HepG2 (cell line): ENCODE measurements around the gene HNRNPAB. TPM values are rescaled to one million over a fixed set of nuclear protein-coding genes. Genes with fewer than 3 reads are reported as not detected.

ENCODE experiments used
- ATAC-seq: fragments of 200-7000 bp; cut with Tn5 transposase; 3 replicates; pipeline ENCODE4 v1.9.1; 2020; ENCODE audit warnings: mild to moderate bottlenecking, moderate library complexity
- BruUV-seq: library from RNA; stranded (reverse); fragments of 400-500 nt; replicated peaks from 2 replicates; lab custom pipeline; 2021; lab: Mats Ljungman, UMichigan
- CTCF ChIA-PET: fragments of 300-600 bp; formaldehyde crosslinking; extraction: SDS; loops from one replicate; lab custom pipeline; 2021; ENCODE audit warnings: low total read pairs, inconsistent platforms, low intra/inter-chr PET ratio; lab: Yijun Ruan, JAX
- POLR2A ChIA-PET: fragments of 350-600 bp; sonication (Branson Sonifier 250); formaldehyde crosslinking; loops from one replicate; lab custom pipeline; 2020; ENCODE audit warnings: antibody characterized with exemption, inconsistent platforms; lab: Yijun Ruan, JAX
- DNase-seq: peaks from one replicate; pipeline ENCODE4 v3.0.0-alpha.2; 2015; ENCODE audit warnings: low spot score
- FAIRE-seq: peaks from 3 replicates; lab custom pipeline; 2011; peaks lifted over from hg19 to GRCh38; lab: Jason Lieb, UNC
- H2AFZ ChIP-seq: one replicate; pipeline ENCODE4 v1.6.1; 2011; ENCODE audit warnings: low read length, inconsistent platforms
- H3K27ac ChIP-seq: fragments of 300-600 bp; 3 replicates; pipeline ENCODE4 v1.8.0; 2011; ENCODE audit warnings: mixed run types, mild to moderate bottlenecking, mixed read lengths, low read length, inconsistent platforms; ENCODE audit not compliant: insufficient read depth; ENCODE audit errors: extremely low read length
- H3K27me3 ChIP-seq, 2 experiments: fragments of 200-600 bp in 1 of 2; 2 replicates in 1 of 2; 3 replicates in 1 of 2; pipeline versions ENCODE4 v1.6.0 to v1.8.0; 2011; ENCODE audit warnings: low read length in 2 of 2, mild to moderate bottlenecking in 2 of 2, moderate library complexity in 2 of 2, inconsistent platforms in 1 of 2; ENCODE audit not compliant: insufficient read depth in 2 of 2, control insufficient read depth in 1 of 2
- H3K36me3 ChIP-seq, 2 experiments: fragments of 200-600 bp in 1 of 2; replicated peaks in 1 of 2; 2 replicates in 1 of 2; 3 replicates in 1 of 2; pipeline versions ENCODE4 v1.5.1 to v1.8.0; 2011; ENCODE audit warnings: low read length in 2 of 2, inconsistent platforms in 1 of 2; ENCODE audit not compliant: insufficient read depth in 2 of 2, control insufficient read depth in 1 of 2
- H3K4me1 ChIP-seq: 2 replicates; pipeline ENCODE4 v1.5.1; 2012; ENCODE audit warnings: low read length, inconsistent platforms; ENCODE audit not compliant: insufficient read depth
- H3K4me2 ChIP-seq: 2 replicates; pipeline ENCODE4 v1.6.0; 2011; ENCODE audit warnings: low read depth, low read length, inconsistent platforms
- H3K4me3 ChIP-seq, 3 experiments: fragments of 200-600 bp in 1 of 3; sonication (generic), shearing (Covaris generic) in 1 of 3; replicated peaks in 1 of 3; 2 replicates each; pipeline ENCODE4 v1.5.1; 2011 to 2016; ENCODE audit warnings: low read length in 3 of 3, inconsistent platforms in 2 of 3, low read depth in 2 of 3, mild to moderate bottlenecking in 2 of 3, control low read depth in 1 of 3, mixed read lengths in 1 of 3; ENCODE audit not compliant: insufficient read depth in 1 of 3
- H3K79me2 ChIP-seq: one replicate; pipeline ENCODE4 v1.6.1; 2011; ENCODE audit warnings: low read length, inconsistent platforms; ENCODE audit not compliant: insufficient read depth
- H3K9ac ChIP-seq: 2 replicates; pipeline ENCODE4 v1.6.0; 2011; ENCODE audit warnings: mild to moderate bottlenecking, low read depth, low read length, inconsistent platforms; ENCODE audit not compliant: insufficient read depth
- H3K9me3 ChIP-seq: 2 replicates; pipeline ENCODE4 v1.5.1; 2012; ENCODE audit warnings: mild to moderate bottlenecking, low read length
- H4K20me1 ChIP-seq: 2 replicates; pipeline ENCODE4 v1.6.0; 2011; ENCODE audit warnings: inconsistent platforms, mild to moderate bottlenecking, low read length, moderate library complexity; ENCODE audit not compliant: insufficient read depth
- HNRNPL ChIP-seq: fragments of 200-400 bp; formaldehyde crosslinking; IDR thresholded peaks from 2 replicates; pipeline ENCODE4 v1.6.1; 2017; ENCODE audit warnings: mild to moderate bottlenecking, low read depth, low read length
- HOXA7 ChIP-seq: sonication (generic); formaldehyde crosslinking; IDR thresholded peaks from 2 replicates; pipeline ENCODE4 v1.8.1; 2022; ENCODE audit warnings: mild to moderate bottlenecking, missing genetic modification reagents, moderate library complexity
- IKZF5 ChIP-seq: IDR thresholded peaks from 2 replicates; pipeline ENCODE4 v1.6.1; 2018; ENCODE audit warnings: missing genetic modification reagents, mild to moderate bottlenecking, missing compliant biosample characterization
- RNF219 ChIP-seq: sonication (generic); formaldehyde crosslinking; IDR thresholded peaks from 2 replicates; pipeline ENCODE4 v1.5.0; 2020; ENCODE audit warnings: mild to moderate bottlenecking, missing genetic modification reagents
- THAP11 ChIP-seq: IDR thresholded peaks from 2 replicates; pipeline ENCODE4 v1.6.1; 2016; ENCODE audit warnings: missing biosample characterization, missing genetic modification reagents
- YY1 ChIP-seq: IDR thresholded peaks from 2 replicates; pipeline ENCODE4 v1.6.1; 2011; ENCODE audit warnings: low read length, low read depth, moderate library complexity, mild to moderate bottlenecking; ENCODE audit not compliant: insufficient read depth, insufficient replicate concordance
- ZC3H13 ChIP-seq: sonication (generic); formaldehyde crosslinking; IDR thresholded peaks from 2 replicates; pipeline ENCODE4 v1.8.1; 2023; ENCODE audit warnings: mild to moderate bottlenecking, missing genetic modification reagents, moderate library complexity
- ZMAT5 ChIP-seq: sonication (generic); formaldehyde crosslinking; IDR thresholded peaks from 2 replicates; pipeline ENCODE4 v1.5.0; 2020; ENCODE audit warnings: mild to moderate bottlenecking, low read depth, missing genetic modification reagents, borderline replicate concordance
- ZNF232 ChIP-seq: sonication (generic); formaldehyde crosslinking; IDR thresholded peaks from 2 replicates; pipeline ENCODE4 v1.4.0; 2020; ENCODE audit warnings: missing genetic modification reagents, borderline replicate concordance
- ZNF576 ChIP-seq: sonication (generic); formaldehyde crosslinking; IDR thresholded peaks from 2 replicates; pipeline ENCODE4 v1.4.0; 2020; ENCODE audit warnings: mild to moderate bottlenecking, missing genetic modification reagents
- ZNF720 ChIP-seq: sonication (generic); formaldehyde crosslinking; IDR thresholded peaks from 2 replicates; pipeline ENCODE4 v1.4.0; 2020; ENCODE audit warnings: missing genetic modification reagents
- WGBS: methylation state at CpG from one replicate; pipeline ENCODE4 v1.1.6; 2017; ENCODE audit warnings: low lambda C conversion rate; 5-methylcytosine and 5-hydroxymethylcytosine counted together
- in situ Hi-C: cut with HindIII; loops from 2 replicates; pipeline ENCODE4 v1.10.0; 2017; ENCODE audit warnings: low pct_unique_long_range_greater_than_20kb; ENCODE audit not compliant: extremely low pct_ligation_motif_present
- intact Hi-C: fragments of 100-400 bp; cut with micrococcal nuclease; formaldehyde crosslinking; loops from one replicate; pipeline ENCODE4 v1.10.0; 2022; ENCODE audit not compliant: unreplicated experiment
- polyA plus RNA-seq, 8 experiments: library from polyadenylated mRNA; depleted of rRNA in 3 of 8; stranded (reverse) in 7 of 8; unstranded in 1 of 8; fragments of >200 nt; fragmentation: Illumina TruSeq in 4 of 8; extraction: Trizol in 4 of 8; gene quantifications; 2 replicates each; pipeline versions ENCODE4 v1.2.1 to v1.2.3, GENCODE V29; 2011 to 2016; ENCODE audit warnings: low read depth in 4 of 8, missing spikeins in 1 of 8, mixed read lengths in 1 of 8; ENCODE audit not compliant: insufficient read depth in 1 of 8
- total RNA-seq, 5 experiments: library from RNA; depleted of rRNA; stranded (reverse); fragments of >200 nt; fragmentation: Illumina TruSeq; extraction: Trizol; gene quantifications; 2 replicates each; pipeline ENCODE4 v1.2.3, GENCODE V29; 2016; ENCODE audit warnings: low read depth in 1 of 5
- TF ChIP-seq, protein P1 (sequence below): fragments of 450-650 bp; IDR thresholded peaks from 2 replicates; pipeline ENCODE4 v1.6.1; 2017; ENCODE audit warnings: mild to moderate bottlenecking
- TF ChIP-seq, protein P2 (sequence below): sonication (generic); formaldehyde crosslinking; IDR thresholded peaks from 2 replicates; pipeline ENCODE4 v1.4.0; 2020; ENCODE audit warnings: missing genetic modification reagents

HNRNPAB gene
- total and polyA plus RNA-seq, 2 of the 13 experiments (the other 11 are each of a cell fraction or from before 2014, with no cell fraction given) = 62.6 to 111 TPM

GRCh38 chr5:178193251-178193809 is 11.0 kb upstream of the HNRNPAB start (continued):
- TF ChIP-seq, protein P1, sequence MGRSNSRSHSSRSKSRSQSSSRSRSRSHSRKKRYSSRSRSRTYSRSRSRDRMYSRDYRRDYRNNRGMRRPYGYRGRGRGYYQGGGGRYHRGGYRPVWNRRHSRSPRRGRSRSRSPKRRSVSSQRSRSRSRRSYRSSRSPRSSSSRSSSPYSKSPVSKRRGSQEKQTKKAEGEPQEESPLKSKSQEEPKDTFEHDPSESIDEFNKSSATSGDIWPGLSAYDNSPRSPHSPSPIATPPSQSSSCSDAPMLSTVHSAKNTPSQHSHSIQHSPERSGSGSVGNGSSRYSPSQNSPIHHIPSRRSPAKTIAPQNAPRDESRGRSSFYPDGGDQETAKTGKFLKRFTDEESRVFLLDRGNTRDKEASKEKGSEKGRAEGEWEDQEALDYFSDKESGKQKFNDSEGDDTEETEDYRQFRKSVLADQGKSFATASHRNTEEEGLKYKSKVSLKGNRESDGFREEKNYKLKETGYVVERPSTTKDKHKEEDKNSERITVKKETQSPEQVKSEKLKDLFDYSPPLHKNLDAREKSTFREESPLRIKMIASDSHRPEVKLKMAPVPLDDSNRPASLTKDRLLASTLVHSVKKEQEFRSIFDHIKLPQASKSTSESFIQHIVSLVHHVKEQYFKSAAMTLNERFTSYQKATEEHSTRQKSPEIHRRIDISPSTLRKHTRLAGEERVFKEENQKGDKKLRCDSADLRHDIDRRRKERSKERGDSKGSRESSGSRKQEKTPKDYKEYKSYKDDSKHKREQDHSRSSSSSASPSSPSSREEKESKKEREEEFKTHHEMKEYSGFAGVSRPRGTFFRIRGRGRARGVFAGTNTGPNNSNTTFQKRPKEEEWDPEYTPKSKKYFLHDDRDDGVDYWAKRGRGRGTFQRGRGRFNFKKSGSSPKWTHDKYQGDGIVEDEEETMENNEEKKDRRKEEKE = no peak
- TF ChIP-seq YY1 = no peak
- TF ChIP-seq HOXA7 (CRISPR knock-in tag) = no peak
- TF ChIP-seq, protein P2, sequence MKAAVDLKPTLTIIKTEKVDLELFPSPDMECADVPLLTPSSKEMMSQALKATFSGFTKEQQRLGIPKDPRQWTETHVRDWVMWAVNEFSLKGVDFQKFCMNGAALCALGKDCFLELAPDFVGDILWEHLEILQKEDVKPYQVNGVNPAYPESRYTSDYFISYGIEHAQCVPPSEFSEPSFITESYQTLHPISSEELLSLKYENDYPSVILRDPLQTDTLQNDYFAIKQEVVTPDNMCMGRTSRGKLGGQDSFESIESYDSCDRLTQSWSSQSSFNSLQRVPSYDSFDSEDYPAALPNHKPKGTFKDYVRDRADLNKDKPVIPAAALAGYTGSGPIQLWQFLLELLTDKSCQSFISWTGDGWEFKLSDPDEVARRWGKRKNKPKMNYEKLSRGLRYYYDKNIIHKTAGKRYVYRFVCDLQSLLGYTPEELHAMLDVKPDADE (CRISPR knock-in tag) = no peak

- intact Hi-C loops (no loop called here), in situ Hi-C loops (no loop called here)
- DNase-seq (no peak), FAIRE-seq (no peak), ATAC-seq (peak; percentile 33; the same call in 1 of the 3 replicates)
- ChIA-PET CTCF (no interaction called here), POLR2A (no interaction called here)
- BruUV-seq = no TSS peak
- Histone ChIP-seq H4K20me1 (no peaks in the 10 kb centered on the region), H3K4me3 (no peak overlapping the region), H3K4me1 (peaks cover 12% of the 10 kb centered on the region), H3K36me3 (no peaks in the 10 kb centered on the region), H3K27me3 (peaks cover 0 to 23% of the 10 kb centered on the region in 2 experiments; a peak in 3 of 5 replicates), H3K27ac (no peak overlapping the region), H3K9ac (no peak overlapping the region), H3K9me3 (no peaks in the 10 kb centered on the region), H3K79me2 (no peaks in the 10 kb centered on the region), H2AFZ (no peak overlapping the region), H3K4me2 (no peak overlapping the region)
- WGBS = 35% methylated on average over 7 of the region's 7 CpGs
- TF ChIP-seq IKZF5 (CRISPR knock-in tag) (no peak), ZNF576 (CRISPR knock-in tag) (no peak), ZC3H13 (no peak), RNF219 (CRISPR knock-in tag) (no peak), THAP11 (CRISPR knock-in tag) (no peak), ZNF232 (no peak), HNRNPL (no peak), ZNF720 (CRISPR knock-in tag) (no peak), ZMAT5 (CRISPR knock-in tag) (no peak)
These were observed 10.3 kb upstream of the HNRNPAB start for GRCh38 chr5:178194026-178194425.
